GM12878 (cell line): ENCODE data around the gene STYXL1. TPM values are rescaled to one million over a fixed set of nuclear protein-coding genes. Genes with fewer than 3 reads are reported as not detected.

Source experiments
- ATAC-seq: fragments of 200-7000 bp; cut with Tn5 transposase; 3 replicates; pipeline ENCODE4 v1.9.1; 2020; ENCODE audit warnings: mild to moderate bottlenecking, moderate library complexity
- BruUV-seq: library from RNA; stranded (reverse); fragments of 400-500 nt; replicated peaks from 2 replicates; lab custom pipeline; 2021; lab: Mats Ljungman, UMichigan
- CTCF ChIA-PET: fragments of 300-600 bp; sonication (Branson Sonifier 250); formaldehyde crosslinking; extraction: SDS; loops from one replicate; lab custom pipeline; 2021; ENCODE audit warnings: inconsistent platforms; lab: Yijun Ruan, JAX
- POLR2A ChIA-PET: fragments of 350-600 bp; formaldehyde crosslinking; extraction: SDS; loops from one replicate; lab custom pipeline; 2021; ENCODE audit warnings: inconsistent platforms; lab: Charles Lee
- RAD21 ChIA-PET: fragments of 300-600 bp; sonication (Branson Sonifier 250); formaldehyde crosslinking; loops from one replicate; lab custom pipeline; 2023; ENCODE audit warnings: antibody characterized with exemption; ENCODE audit not compliant: unreplicated experiment; lab: Charles Lee
- SMC1A ChIA-PET: fragments of 300-600 bp; sonication (Branson Sonifier 250); formaldehyde crosslinking; loops from one replicate; lab custom pipeline; 2023; ENCODE audit not compliant: unreplicated experiment, uncharacterized antibody; lab: Charles Lee
- DNase-seq: peaks from one replicate; pipeline ENCODE4 v3.0.0-alpha.2; 2011; ENCODE audit warnings: low read depth, low spot score
- FAIRE-seq: peaks from 3 replicates; lab custom pipeline; 2011; peaks lifted over from hg19 to GRCh38; lab: Jason Lieb, UNC
- H2AFZ ChIP-seq: 2 replicates; pipeline ENCODE4 v1.6.0; 2011; ENCODE audit warnings: low read depth, low read length, control low read depth; ENCODE audit not compliant: control insufficient read depth
- H3K27ac ChIP-seq: 2 replicates; pipeline ENCODE4 v1.5.1; 2011; ENCODE audit warnings: control low read depth; ENCODE audit not compliant: control insufficient read depth, insufficient read depth
- H3K27me3 ChIP-seq, 2 experiments: replicated peaks in 1 of 2; 2 replicates each; pipeline versions ENCODE4 v1.6.0 to v1.6.1; 2011; ENCODE audit warnings: low read length in 1 of 2; ENCODE audit not compliant: control insufficient read depth in 2 of 2, insufficient read depth in 2 of 2
- H3K36me3 ChIP-seq, 2 experiments: 2 replicates each; pipeline ENCODE4 v1.5.1; 2011; ENCODE audit warnings: low read length in 1 of 2; ENCODE audit not compliant: control insufficient read depth in 2 of 2, insufficient read depth in 2 of 2
- H3K4me1 ChIP-seq: 2 replicates; pipeline ENCODE4 v1.6.1; 2011; ENCODE audit warnings: mild to moderate bottlenecking, low read length, moderate library complexity, mixed read lengths; ENCODE audit not compliant: control insufficient read depth, insufficient read depth
- H3K4me2 ChIP-seq: 2 replicates; pipeline ENCODE4 v1.6.0; 2011; ENCODE audit warnings: control low read depth; ENCODE audit not compliant: control insufficient read depth, insufficient read depth
- H3K4me3 ChIP-seq: fragments of 200-600 bp; sonication (generic); 2 replicates; pipeline ENCODE4 v1.5.1; 2016
- H3K79me2 ChIP-seq: 2 replicates; pipeline ENCODE4 v1.6.0; 2011; ENCODE audit warnings: low read length; ENCODE audit not compliant: control insufficient read depth, insufficient read depth
- H3K9ac ChIP-seq: 2 replicates; pipeline ENCODE4 v1.8.0; 2011; ENCODE audit warnings: low read length, control low read depth, mixed read lengths; ENCODE audit not compliant: control insufficient read depth, insufficient read depth
- H3K9me3 ChIP-seq: replicated peaks from 3 replicates; pipeline ENCODE4 v1.5.1; 2011; ENCODE audit warnings: mild to moderate bottlenecking, low read length; ENCODE audit not compliant: control insufficient read depth, insufficient read depth
- H4K20me1 ChIP-seq: 2 replicates; pipeline ENCODE4 v1.6.0; 2011; ENCODE audit not compliant: control insufficient read depth, insufficient read depth
- CTCF ChIP-seq, 3 experiments: IDR thresholded peaks in 2 of 3; conservative IDR thresholded peaks in 1 of 3; 2 replicates each; pipeline ENCODE4 v1.5.1; 2011; ENCODE audit warnings: low read depth in 3 of 3, low read length in 3 of 3, mild to moderate bottlenecking in 3 of 3, control low read depth in 2 of 3, moderate library complexity in 2 of 3, inconsistent platforms in 1 of 3, mixed read lengths in 1 of 3; ENCODE audit not compliant: control insufficient read depth in 2 of 3, insufficient read depth in 1 of 3; ENCODE audit errors: extremely low read depth in 1 of 3
- MYC ChIP-seq: IDR thresholded peaks from 2 replicates; pipeline ENCODE4 v1.6.1; 2011; ENCODE audit warnings: mild to moderate bottlenecking, low read length, moderate library complexity, inconsistent platforms; ENCODE audit not compliant: insufficient read depth, insufficient replicate concordance, insufficient read length, severe bottlenecking
- RAD21 ChIP-seq: IDR thresholded peaks from 2 replicates; pipeline ENCODE4 v1.6.1; 2011; ENCODE audit warnings: mild to moderate bottlenecking, low read depth, low read length, moderate library complexity; ENCODE audit not compliant: insufficient read depth
- WGBS: methylation state at CpG from one replicate; pipeline ENCODE4 v1.1.6; 2016; ENCODE audit warnings: low lambda C conversion rate; ENCODE audit not compliant: insufficient replicate concordance, insufficient coverage; ENCODE audit errors: missing lambda C conversion rate; 5-methylcytosine and 5-hydroxymethylcytosine counted together
- in situ Hi-C: fragments of 300-500 bp; cut with MboI; formaldehyde crosslinking; loops from 9 replicates; pipeline ENCODE4 v1.14.3; 2018; ENCODE audit warnings: mixed read lengths
- intact Hi-C: fragments of 100-400 bp; cut with micrococcal nuclease; formaldehyde crosslinking; loops from one replicate; pipeline ENCODE4 v1.14.2; 2022; ENCODE audit not compliant: unreplicated experiment
- polyA plus RNA-seq, 11 experiments: library from polyadenylated mRNA; depleted of rRNA in 4 of 11; unstranded in 6 of 11; stranded (reverse) in 5 of 11; fragments of >200 nt; fragmentation: Nextera tagmentation in 4 of 11; fragmentation: Illumina TruSeq in 1 of 11; extraction: Ambion mirVana in 4 of 11; extraction: Trizol in 1 of 11; gene quantifications; 1 replicate in 1 of 11; 2 replicates in 10 of 11; pipeline versions ENCODE4 v1.2.1 to v1.2.3, GENCODE V29; 2011 to 2016; ENCODE audit warnings: inconsistent platforms in 2 of 11, missing spikeins in 2 of 11, low read depth in 1 of 11
- total RNA-seq, 4 experiments: library from RNA; depleted of rRNA in 3 of 4; stranded (reverse); fragments of >200 nt in 3 of 4; fragmentation: Illumina TruSeq in 1 of 4; extraction: Trizol in 1 of 4; gene quantifications; 2 replicates each; pipeline versions ENCODE4 v1.2.1 to v1.2.3, GENCODE V29; 2013 to 2021

Gene STYXL1
- total and polyA plus RNA-seq, 10 of the 15 experiments (the other 5 are each of a cell fraction or from before 2014, with no cell fraction given) = 18.4 to 65.9 (median 40.7) TPM

- ChIA-PET SMC1A (no interaction called here), CTCF (no interaction called here), POLR2A (no interaction called here), RAD21 (no interaction called here)
- Histone ChIP-seq H3K79me2 (no peaks in the 10 kb centered on the region), H4K20me1 (no peaks in the 10 kb centered on the region), H3K4me2 (no peak overlapping the region), H3K9me3 (no peaks in the 10 kb centered on the region), H3K27ac (no peak overlapping the region), H3K27me3 (no peaks in the 10 kb centered on the region), H2AFZ (no peak overlapping the region), H3K4me1 (no peaks in the 10 kb centered on the region; the same call in 1 of the 2 replicates), H3K4me3 (no peak overlapping the region), H3K9ac (no peak overlapping the region), H3K36me3 (peaks cover 20% of the 10 kb centered on the region in 2 experiments)
- ATAC-seq (peak; percentile 27; the same call in 1 of the 3 replicates), DNase-seq (no peak), FAIRE-seq (no peak)
- TF ChIP-seq MYC (no peak), CTCF (IDR thresholded peaks at IDR 0.05 in 2 of 3, conservative IDR thresholded peaks at IDR 0.05 in 1 of 3; ENCODE audit: control insufficient read depth in 2 of 3, extremely low read depth in 1 of 3, insufficient read depth in 1 of 3, low read depth in 3 of 3, low read length in 3 of 3) (peak in 1 of 3 experiments; percentile 15; a peak in 1 of 6 replicates), RAD21 (peak; percentile 38; the same call in 1 of the 2 replicates)
- no TSS peak for BruUV-seq
- in situ Hi-C loops = no loop called here
- intact Hi-C loops = no loop called here
- 74% methylated on average over 6 of the region's 8 CpGs for WGBS
These were observed 21.4 kb upstream of the STYXL1 start for GRCh38 chr7:76069238-76069638.
